Activated CD4-positive, alpha-beta T cell treated with anti-CD3 and anti-CD28 coated beads for 24 hours (primary cell): ENCODE data around the gene SLC5A6.
A peak's percentile ranks its signal among the peaks of the same experiment; 100 is the strongest.

Experiments used
- DNase-seq, 2 donors: peaks; one replicate each; pipeline ENCODE4 v3.0.0-alpha.2; 2020; ENCODE audit warnings: low read depth in 2 of 2

SLC5A6 gene

GRCh38 chr2:27211943-27212625, at the start of gene SLC5A6, which contains the start of gene ATRAID:
Gene SLC5A6 (minus strand): TSS chr2:27212268. CDS start chr2:27207650, 4,618 bp downstream.
Gene ATRAID (plus strand): TSS chr2:27212041. CDS start chr2:27212369, 328 bp downstream.
- peak; percentile 76 to 77 for DNase-seq

- no peak for DNase-seq
Observed at GRCh38 chr2:27261241-27261925, 49.3 kb upstream of the SLC5A6 start.

- DNase-seq = no peak
Observed at GRCh38 chr2:27258051-27258450, 46.0 kb upstream of the SLC5A6 start.

- no peak for DNase-seq
Observed at GRCh38 chr2:27256855-27257454, 44.9 kb upstream of the SLC5A6 start.

GRCh38 chr2:27255660-27256059, 43.6 kb upstream of the SLC5A6 start:
- DNase-seq = no peak

- DNase-seq = no peak
Observed at GRCh38 chr2:27255187-27255586, 43.1 kb upstream of the SLC5A6 start.

- DNase-seq = no peak
Observed at GRCh38 chr2:27251766-27252165, 39.7 kb upstream of the SLC5A6 start.

GRCh38 chr2:27250652-27251379, 38.7 kb upstream of the SLC5A6 start:
- DNase-seq = no peak

GRCh38 chr2:27249891-27250651, 38.0 kb upstream of the SLC5A6 start:
- peak; percentile 26 to 49 for DNase-seq

GRCh38 chr2:27249159-27249890, 37.3 kb upstream of the SLC5A6 start:
- no peak for DNase-seq

- DNase-seq = no peak
Observed at GRCh38 chr2:27247893-27248292, 35.8 kb upstream of the SLC5A6 start.

GRCh38 chr2:27245626-27246025, 33.6 kb upstream of the SLC5A6 start:
- DNase-seq = no peak

GRCh38 chr2:27245116-27245515, 33.0 kb upstream of the SLC5A6 start:
- no peak for DNase-seq

- no peak for DNase-seq
Observed at GRCh38 chr2:27243391-27244130, 31.5 kb upstream of the SLC5A6 start.

GRCh38 chr2:27242614-27242951, 30.5 kb upstream of the SLC5A6 start:
- no peak for DNase-seq

GRCh38 chr2:27241761-27242613, 29.9 kb upstream of the SLC5A6 start:
- DNase-seq = no peak

- DNase-seq = no peak
Observed at GRCh38 chr2:27240406-27240805, 28.3 kb upstream of the SLC5A6 start.

- DNase-seq = no peak
Observed at GRCh38 chr2:27238976-27239375, 26.9 kb upstream of the SLC5A6 start.

- DNase-seq = no peak
Observed at GRCh38 chr2:27237341-27237945, 25.4 kb upstream of the SLC5A6 start.
